GM18909 (cell line): Measurements from ENCODE around the gene VMP1.

ENCODE experiments used
- ATAC-seq: cut with Tn5 transposase; IDR thresholded peaks from one replicate; pipeline ENCODE4 v1.9.1; 2021; ENCODE audit warnings: mild to moderate bottlenecking; ENCODE audit not compliant: unreplicated experiment, poor library complexity

The VMP1 gene

GRCh38 chr17:59707149-59707970, at the start of gene VMP1, which contains the start of gene PTRH2:
TSS of gene VMP1 (plus strand) at chr17:59707654. CDS start at chr17:59731447, 23,793 bp downstream.
TSS of gene PTRH2 (minus strand) at chr17:59707430. CDS start at chr17:59697978, 9,452 bp downstream.
- ATAC-seq = peak; percentile 96

DNA sequence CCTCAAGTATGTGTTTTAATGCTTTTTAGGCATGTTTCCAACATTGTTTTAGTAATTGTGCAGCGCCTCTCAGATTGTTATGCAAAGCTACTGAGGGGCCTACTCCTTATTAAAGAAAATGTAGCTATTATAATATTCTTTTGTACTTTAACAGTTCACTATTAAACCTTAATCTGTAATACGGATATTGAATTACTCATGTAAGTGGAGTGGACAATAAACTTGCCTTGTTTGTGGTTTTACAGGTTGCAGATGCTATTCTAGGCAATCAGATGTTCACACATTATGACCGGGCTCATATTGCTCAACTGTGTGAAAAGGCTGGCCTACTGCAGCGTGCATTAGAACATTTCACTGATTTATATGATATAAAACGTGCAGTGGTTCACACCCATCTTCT, 41.2 kb upstream of the VMP1 start:
- no peak for ATAC-seq

GRCh38 chr17:59668816-59669215, 38.6 kb upstream of the VMP1 start:
- no peak for ATAC-seq

GRCh38 chr17:59669411-59669810, 38.0 kb upstream of the VMP1 start:
- no peak for ATAC-seq

DNA sequence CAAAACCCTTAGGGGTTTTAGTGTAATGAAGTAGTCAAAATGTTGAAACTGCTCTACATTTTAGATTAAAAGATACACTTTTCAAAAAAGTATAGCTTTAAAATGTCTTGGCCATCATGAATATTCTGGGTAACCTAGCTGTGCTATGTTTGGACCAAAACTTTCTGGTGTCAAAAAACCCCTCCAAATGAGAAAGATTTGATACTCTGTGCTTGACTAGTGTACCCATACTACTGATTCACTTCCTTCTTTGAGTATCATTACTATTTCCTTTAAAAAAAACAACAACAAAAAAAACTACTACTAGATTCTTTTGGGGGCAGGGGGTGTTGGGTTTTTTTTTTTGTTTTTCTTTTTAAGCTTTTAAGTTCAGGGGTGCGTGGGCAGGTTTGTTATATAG, 37.5 kb upstream of the VMP1 start:
- ATAC-seq = no peak

GRCh38 chr17:59671386-59671785, 36.1 kb upstream of the VMP1 start:
- ATAC-seq = no peak

- no peak for ATAC-seq
These were observed 32.2 kb upstream of the VMP1 start for GRCh38 chr17:59675231-59675630.

GRCh38 chr17:59676716-59677115, 30.7 kb upstream of the VMP1 start:
- ATAC-seq = no peak

DNA sequence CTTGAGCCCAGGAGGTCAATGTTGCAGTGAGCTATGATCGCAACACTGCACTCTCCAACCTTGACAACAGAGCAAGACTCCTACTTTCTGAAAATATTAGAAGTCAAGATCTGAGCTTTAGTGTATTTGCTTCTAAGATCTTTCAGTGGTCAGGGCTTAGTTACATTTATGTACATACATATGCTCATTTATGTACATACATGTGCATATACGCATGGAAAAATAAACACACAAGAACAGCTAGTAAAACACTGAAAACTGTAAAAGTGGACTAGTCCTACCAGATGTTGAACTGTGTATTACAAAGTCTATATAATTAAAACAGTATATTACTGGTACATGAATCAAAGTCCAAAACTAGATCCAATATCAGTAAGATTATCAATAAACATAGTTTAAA, 28.5 kb upstream of the VMP1 start:
- ATAC-seq = no peak

- ATAC-seq = no peak
These were observed 27.1 kb upstream of the VMP1 start for GRCh38 chr17:59680314-59680713.

GRCh38 chr17:59683283-59683682, 24.2 kb upstream of the VMP1 start:
- no peak for ATAC-seq

GRCh38 chr17:59684967-59685366, 22.5 kb upstream of the VMP1 start:
- no peak for ATAC-seq

DNA sequence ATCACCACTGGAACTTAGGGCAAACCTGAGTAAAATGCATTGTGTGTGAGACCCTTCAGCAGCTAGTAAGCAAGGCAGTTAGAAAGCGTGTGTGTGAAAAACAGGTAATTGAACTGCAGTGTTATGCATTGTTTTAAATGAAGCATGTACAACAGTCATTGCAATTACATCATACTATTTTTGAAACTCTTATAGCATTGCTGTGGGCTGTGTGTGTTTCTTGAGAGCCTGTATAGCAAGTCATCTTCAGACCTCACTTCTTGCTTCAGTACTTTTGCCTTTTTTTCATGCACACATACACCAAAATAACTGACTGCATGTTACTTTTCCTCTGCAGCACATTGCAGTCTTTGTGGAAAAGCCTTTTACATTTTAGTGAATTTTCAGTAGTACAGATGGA, 19.4 kb upstream of the VMP1 start:
- ATAC-seq = no peak

DNA sequence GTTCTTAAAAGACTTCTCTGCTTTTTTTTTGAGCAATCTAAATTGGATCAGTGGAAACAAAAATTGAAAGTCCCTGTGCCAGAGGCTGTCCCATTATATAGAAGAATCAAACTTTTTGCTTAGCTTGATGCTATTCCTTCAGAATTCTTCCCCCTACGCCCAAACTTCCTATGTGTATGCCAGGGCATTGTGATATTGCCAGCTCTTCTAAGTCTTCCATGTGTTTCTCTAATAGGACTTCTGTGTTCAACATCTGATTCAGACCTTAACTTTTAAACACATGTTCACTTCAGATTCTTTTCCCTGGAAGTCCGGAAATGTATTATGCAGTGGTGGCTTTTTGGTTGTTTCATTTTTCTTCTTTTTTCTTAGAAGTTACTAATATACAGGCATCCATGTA, 19.0 kb upstream of the VMP1 start:
- ATAC-seq = no peak

DNA sequence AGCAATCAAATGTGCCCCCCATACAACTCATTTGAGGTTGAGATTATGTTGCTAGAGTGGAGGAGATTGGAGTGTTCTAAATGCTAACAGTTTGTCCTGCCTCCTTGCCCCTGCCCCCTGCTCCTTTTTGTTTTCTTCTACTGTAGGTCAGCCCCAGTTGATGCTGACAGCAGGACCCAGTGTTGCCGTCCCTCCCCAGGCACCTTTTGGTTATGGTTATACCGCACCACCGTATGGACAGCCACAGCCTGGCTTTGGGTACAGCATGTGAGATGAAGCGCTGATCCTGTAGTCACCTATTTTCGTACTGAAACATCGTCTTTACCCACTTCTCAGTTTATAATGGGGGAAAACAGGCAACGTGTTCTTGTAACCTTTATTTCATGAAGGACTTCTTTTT, 13.9 kb upstream of the VMP1 start:
- ATAC-seq = no peak

GRCh38 chr17:59694344-59694743, 13.1 kb upstream of the VMP1 start:
- no peak for ATAC-seq

GRCh38 chr17:59695945-59696681, 11.3 kb upstream of the VMP1 start:
- no peak for ATAC-seq

GRCh38 chr17:59696682-59697277, 10.7 kb upstream of the VMP1 start:
- no peak for ATAC-seq

DNA sequence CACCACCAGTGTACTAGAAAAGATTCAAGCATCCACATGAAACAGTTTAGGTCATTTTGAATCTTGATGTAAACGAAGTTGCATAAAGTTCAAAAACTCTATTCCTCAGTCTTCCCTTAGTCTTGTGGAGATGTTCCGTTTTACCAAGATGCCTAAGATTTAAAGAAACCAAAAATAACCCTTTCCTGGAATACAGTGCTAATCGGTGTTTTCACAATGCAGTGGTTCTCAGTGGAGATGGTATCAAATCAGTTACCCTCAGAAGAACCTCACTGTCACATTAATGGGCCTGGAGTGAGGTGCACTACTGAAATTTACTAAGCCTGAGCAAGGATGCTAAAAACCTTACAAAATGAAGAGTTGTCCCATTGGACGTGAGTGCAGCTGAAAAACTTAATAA, 9.3 kb upstream of the VMP1 start:
- ATAC-seq = no peak

DNA sequence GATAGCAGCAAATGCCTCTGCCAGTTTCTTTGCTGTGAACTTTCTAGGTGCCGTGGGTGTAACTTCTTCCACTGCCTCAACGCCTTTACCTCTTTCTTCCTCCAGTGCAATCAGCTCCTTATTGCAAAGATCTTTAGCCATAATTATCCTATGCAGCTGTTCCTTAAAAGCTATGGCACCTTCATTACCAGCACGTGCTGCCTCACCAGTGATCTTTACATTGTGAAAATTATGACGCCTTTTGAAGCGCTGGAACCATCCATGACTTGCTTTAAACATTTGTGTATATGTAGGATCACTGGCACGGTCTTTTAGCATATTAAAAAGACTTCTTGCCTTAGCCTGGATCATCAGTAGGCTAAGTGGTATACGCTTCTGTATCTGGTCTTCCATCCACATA, 8.2 kb upstream of the VMP1 start:
- ATAC-seq = no peak

- ATAC-seq = no peak
These were observed 7.7 kb upstream of the VMP1 start for GRCh38 chr17:59699786-59700185.
